Iris pigment epithelial cell (primary cell): ENCODE results near the gene DCAKD.
A peak's percentile ranks its signal among the peaks of the same experiment; 100 is the strongest.

Experiments used
- DNase-seq: peaks from one replicate; pipeline ENCODE4 v3.0.0-alpha.2; 2011; ENCODE audit warnings: low read depth

DCAKD gene

DNA sequence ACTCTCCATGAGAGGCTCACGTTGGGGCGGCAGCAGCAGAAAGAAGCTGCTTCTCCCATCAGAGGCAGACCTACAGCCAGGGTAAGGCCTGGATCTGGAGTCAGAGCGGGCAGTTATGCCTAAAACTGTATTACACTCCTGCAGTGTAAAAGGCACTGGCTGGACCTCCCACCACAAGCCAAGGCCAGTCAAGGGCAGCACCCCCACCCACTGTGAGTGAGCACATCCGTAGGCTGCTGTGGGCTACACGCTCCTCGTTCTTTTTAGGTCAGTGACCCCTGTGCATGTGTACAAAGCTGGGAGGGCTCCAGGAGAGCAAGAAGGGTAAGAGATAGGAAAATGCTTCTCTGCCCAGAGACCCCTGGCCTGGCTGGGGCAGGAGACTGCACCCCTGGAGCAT, 20.7 kb downstream of the DCAKD start:
- no peak for DNase-seq

DNA sequence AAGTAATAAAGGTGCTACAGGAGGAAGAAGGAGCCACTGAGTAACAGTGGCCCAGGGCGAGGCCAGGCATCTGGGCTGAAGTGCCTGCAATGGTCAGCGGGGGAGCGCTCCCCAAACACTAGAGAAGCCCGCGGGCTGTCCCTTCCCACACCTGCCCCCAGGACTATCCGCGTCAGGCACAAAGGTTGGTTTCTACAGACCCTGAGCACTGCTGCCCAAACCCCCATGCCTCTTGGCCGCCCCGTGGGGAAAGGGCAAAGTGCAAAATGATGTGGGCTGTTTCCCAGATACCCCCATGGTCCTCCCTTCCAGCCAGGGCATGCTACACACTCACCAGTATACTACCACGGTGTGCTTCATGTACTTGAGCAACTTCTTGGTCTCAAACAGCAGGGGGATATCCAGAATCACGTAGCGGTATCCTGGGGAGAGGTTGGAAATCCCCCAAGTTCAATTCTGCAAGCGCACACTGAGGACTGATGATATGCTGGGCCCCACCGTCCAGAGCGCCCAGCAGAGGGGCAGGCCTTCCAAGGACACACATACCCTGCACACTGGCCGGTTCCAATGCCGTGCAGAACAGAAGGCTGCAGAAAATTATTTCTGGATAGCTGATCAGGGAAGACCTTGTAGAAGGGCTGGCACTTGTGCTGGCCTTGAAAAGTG, 21.5 kb downstream of the DCAKD start:
- no peak for DNase-seq

DNA sequence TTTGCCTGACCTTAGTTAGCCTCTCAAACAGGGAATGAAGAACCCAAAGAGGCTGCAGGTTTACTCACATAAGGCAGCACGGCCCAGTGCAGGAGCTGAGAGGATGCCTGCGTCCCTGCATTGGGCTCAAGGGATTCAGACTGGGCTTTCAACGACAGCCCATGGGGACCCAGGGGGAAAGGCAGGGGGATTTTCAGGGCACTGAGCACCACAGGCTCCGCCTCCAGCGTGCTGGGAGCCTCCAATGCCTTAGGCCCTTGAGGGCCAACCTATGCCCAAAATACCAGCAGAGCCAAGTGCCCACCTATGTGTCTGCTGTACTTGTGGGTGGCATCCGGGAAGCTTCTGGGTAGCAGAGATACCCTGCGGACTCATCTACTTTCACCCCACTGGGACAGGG, 22.3 kb downstream of the DCAKD start:
- no peak for DNase-seq

- no peak for DNase-seq
Measured at GRCh38 chr17:45022655-45023339, 28.6 kb downstream of the DCAKD start.

DNA sequence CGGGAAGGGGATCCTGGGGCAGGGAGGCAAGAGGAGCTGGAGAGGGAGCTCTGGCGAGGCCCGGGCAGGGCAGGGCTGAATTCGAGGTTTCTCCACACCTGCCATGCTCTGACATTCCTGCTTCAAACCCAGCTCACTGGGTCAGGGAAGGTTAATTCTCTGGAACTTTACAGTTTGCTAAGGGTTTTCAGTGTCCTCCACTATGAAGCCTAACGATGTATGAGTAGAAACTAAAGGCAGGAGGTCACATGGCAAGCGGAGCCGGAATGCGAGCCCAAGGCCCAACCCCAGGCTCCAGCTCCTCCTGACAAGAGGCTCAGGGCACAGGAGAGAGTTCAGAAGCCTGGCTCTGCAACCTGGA, 29.2 kb downstream of the DCAKD start:
- no peak for DNase-seq

- peak; percentile 57 for DNase-seq
Measured at GRCh38 chr17:45021607-45022287, 29.7 kb downstream of the DCAKD start.

DNA sequence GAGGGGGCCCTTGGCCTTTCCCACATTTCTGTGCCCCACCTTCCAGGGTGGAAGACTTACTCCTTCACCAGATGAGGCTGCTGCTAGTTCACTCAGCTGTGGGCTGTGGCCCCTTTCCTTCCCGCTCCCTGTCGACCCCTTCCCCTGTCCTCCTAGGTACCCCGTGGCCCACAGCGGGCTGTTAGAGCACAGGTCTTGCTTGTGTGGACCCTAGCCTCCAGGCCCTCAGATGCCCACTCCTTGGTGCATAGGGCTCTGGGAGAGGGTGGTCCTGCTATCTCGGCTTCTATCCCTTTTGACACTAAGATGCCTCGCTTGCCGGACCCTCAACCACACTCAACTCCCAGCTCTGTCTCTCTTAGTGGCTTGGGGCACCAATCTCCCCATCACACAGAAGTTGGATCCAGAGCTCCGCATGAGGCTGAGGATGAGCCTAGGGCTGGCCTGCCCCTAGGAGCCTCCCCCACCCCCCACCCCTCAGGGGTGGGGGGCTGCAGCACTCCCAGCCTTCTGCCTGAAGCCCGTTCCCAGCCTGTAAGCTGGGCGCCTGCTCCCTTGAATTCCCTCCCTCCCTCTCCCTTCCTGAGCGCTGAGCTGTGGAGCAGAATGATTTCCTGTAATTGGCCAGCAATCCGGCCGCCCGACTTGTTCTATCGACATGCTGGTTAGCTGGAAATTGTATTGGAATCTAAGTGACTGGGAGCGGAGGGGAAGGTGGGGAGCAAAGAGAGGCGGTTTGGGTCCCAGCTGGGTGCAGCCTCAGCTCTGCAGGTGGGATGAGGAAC, 30.9 kb downstream of the DCAKD start:
- peak; percentile 55 for DNase-seq

GRCh38 chr17:45018848-45019711, 32.4 kb downstream of the DCAKD start:
- peak; percentile 25 for DNase-seq

DNA sequence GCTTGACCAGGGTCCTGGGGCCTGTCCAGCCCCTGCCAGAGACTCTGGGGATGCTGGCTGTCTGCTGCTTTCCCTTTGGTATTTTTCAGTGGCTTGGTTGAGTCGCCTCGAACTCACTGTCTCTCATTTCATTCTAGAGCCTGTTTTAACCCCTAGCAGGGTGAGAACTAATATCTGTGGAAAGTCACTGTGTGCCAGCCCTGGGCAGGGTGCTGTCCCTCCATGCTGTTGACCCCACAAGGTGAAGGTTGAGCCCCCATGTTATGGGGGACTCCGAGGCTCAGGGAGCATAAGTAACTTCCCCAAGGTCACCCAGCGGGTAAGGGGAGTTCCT, 33.0 kb downstream of the DCAKD start:
- no peak for DNase-seq

- DNase-seq: no peak
Measured at GRCh38 chr17:45016823-45017222, 34.6 kb downstream of the DCAKD start.

DNA sequence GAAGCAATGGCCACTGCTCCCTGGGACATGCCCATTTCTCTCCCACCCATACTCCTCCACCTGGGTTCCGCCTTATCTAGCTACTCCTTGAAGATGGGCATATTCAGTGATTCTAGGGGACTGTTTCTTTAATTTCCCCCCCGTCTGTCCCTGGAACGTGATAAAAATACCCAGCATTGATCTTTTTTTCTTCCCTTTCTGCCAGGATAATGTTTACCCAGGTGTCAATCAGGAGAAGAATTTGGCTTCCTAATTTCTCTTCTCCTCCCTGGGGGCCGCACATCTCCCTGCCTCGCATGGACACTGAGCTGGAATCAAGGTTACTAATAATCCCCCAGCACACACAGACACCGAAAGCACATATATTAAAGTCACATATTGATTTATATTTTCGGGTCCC, 35.2 kb downstream of the DCAKD start:
- no peak for DNase-seq

DNA sequence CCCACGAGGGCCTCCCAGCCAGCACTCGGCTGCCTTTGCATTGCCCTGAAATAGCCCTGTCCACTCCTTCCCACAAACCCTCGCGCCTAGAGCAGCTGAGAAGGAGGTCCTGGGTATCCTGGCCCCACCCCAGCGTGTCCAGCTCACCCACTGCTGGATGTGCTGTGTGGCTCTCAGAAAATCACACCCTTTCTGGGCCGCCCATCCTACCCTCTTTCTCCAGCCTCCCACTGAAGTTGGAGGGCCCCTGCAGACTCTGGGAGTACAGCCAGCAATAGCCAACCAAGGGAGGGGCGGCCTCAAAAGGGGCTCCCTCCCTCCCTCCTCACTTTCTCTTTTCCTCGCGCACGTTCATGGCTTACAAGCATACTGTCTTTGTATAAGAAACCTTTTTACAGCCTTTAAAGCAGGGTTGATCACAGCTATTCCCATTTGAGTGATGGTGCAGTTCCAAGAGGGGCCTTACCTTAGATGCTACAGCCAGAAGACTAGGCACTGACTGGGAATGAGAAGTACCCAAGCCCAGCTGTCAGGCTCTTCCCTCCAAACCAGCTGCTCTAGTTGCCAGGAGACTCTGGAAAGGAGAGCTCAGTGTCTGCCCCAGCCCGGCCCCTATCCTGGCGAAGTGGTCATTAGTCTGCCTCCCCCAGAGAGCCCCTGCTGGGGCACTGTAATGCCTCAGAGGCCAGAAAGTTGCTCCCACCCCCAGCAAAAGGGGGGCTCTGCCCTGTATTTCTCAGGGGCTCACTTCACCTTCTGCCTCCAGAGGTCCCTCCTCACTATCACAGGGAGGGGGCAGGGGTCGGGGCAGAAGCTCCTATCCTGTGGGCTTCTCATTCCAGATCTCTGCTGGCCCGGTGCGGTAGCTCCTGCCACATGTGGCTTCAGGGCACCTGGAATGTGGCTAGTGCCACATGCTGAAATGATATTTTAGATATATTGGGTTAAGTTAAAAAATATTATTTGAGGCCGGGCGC, 38.1 kb downstream of the DCAKD start:
- DNase-seq: no peak

GRCh38 chr17:45011767-45012166, 39.7 kb downstream of the DCAKD start:
- no peak for DNase-seq

DNA sequence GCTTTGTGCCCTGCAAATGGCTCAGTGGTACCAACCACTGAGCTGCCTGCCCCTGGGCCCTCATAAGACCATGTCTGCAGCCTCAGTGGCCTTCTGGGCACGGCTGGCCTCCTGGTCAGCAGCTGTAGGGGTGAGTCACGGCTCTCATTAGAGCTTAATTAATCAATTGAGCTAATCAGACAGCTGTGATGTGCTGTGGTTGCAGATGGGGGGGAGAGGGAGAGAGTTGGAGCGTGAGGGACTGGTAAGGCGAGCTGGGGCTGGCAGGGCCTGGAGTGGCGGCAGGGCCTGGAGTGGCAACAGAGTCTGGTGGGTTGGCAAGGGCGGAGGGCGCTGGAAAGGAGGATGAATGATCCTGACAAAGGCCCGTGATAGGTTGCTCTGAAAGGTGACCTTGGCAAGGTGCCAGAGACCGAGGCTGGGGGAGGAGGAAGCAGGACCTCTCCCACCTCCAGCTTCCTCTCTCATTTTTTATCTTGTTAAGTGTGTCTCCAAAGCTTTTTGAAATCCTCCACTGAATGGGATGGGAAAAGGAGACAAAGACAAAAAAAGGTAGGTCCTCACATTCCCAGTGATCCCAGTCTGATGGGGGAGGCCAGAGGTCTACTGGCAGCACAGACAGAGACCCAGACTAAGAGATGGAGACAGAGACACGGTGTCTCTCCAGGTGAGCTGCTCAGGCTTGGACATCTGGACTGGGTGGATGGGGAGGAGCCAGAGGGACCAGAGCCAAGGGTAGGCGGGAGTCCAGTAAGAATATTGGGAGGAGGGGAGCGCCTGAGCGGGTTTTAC, 41.6 kb downstream of the DCAKD start:
- DNase-seq: no peak

DNA sequence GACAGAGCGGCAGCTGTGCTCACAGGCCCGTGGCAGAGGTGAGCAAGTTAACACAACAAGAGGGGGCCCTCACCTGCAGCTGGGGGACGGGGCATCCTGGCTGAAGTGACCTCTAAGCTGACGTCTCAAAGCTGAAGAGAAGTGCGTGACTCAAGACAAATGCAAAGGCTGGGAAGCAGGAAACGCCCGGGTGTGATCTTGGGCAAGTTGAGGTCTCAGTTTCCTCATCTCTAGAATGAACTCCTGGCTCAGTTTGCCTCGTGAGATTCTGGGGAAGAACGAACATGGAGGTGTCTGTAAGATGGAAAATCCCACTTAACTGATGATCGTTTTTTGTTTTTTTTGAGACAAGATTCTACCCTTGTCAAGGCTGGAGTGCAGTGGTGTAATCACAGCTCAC, 43.2 kb downstream of the DCAKD start:
- no peak for DNase-seq

- no peak for DNase-seq
Measured at GRCh38 chr17:45006927-45007461, 44.4 kb downstream of the DCAKD start.

DNA sequence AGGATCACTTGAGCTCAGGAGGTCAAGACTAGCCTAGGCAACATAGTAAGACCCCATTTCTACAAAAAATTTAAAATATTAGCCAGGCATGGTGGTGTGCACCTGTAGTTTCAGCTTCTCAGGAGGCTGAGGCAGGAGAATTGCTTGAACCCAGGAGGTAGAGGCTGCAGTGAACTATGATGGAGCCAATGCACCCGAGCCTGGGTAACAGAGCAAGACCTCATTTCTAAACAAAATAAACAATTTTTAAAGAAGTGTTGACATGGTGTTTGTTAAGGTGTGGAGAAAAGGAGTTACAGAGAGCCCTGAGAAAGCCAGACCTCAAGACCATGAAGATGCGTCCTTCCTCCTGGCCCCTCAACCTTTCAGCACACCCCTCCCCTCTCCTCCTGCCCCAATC, 45.7 kb downstream of the DCAKD start:
- DNase-seq: no peak

DNA sequence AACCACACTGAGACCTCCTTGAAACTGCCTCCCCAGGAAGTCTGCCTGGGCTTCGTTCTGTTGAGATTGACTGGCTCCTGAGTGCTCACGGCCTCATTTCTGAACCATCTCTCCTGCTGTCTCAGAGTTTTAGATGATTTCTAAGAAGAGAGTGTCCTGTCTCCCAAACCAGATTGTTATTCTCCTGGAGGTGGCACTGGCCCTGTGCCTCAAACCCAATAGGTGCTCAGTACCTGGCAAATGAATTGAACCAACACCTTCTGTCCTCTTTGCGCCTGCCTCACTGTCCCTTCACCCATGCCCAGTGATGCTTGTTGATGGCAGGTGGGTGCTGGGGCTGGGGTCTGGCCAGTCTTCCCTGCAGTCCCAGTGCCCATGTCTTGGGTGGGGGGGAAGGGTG, 47.0 kb downstream of the DCAKD start:
- no peak for DNase-seq

- DNase-seq: no peak
Measured at GRCh38 chr17:45003877-45004276, 47.6 kb downstream of the DCAKD start.

DNA sequence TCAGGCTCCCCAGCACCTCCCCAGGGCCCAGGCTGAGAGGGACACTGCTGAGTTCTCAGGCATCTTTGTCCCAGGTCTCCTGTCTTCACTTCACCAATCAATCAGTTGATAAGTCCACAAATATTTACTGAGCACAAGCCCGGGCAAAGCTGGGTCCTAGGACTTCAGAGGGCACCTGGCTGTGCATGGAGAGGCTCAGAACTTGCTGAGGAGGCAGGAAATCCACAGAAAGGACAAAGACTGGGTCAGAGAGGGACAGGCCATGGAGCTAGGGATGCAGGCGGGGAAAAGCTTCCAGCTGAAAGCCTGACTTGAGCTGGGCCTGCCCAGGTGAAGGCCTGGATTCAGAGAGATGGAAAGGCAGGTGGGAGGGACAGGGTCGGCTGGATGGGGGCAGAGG, 50.1 kb downstream of the DCAKD start:
- no peak for DNase-seq
